Esophagus squamous epithelium (tissue), 5 donors: ENCODE results near the gene KLF13. TPM values are rescaled to one million over a fixed set of nuclear protein-coding genes. Genes with fewer than 3 reads are reported as not detected.

Experiments used
- DNase-seq: peaks from one replicate; lab custom pipeline; 2025; lab: John Stamatoyannopoulos, UW
- H3K27ac ChIP-seq, 4 donors: fragments of 200-600 bp; sonication (generic); one replicate each; pipeline ENCODE4 v1.5.1; 2016 to 2019; ENCODE audit warnings: mild to moderate bottlenecking in 1 of 4
- H3K27me3 ChIP-seq, 4 donors: fragments of 200-600 bp; sonication (generic); 1 replicate in 3 of 4; 2 replicates in 1 of 4; pipeline versions ENCODE4 v1.5.1 to v1.6.0; 2017 to 2021; ENCODE audit warnings: antibody characterized with exemption in 1 of 4
- H3K36me3 ChIP-seq, 3 donors: fragments of 200-600 bp; sonication (generic); one replicate each; pipeline ENCODE4 v1.5.1; 2016 to 2019
- H3K4me1 ChIP-seq, 3 donors: fragments of 200-600 bp; sonication (generic); one replicate each; pipeline ENCODE4 v1.5.1; 2017 to 2019
- H3K4me3 ChIP-seq, 4 donors: fragments of 200-600 bp; sonication (generic); 1 replicate in 3 of 4; 2 replicates in 1 of 4; pipeline ENCODE4 v1.5.1; 2016 to 2019; ENCODE audit warnings: mild to moderate bottlenecking in 2 of 4, moderate library complexity in 1 of 4
- H3K9me3 ChIP-seq, 3 donors: fragments of 200-600 bp; sonication (generic); one replicate each; pipeline ENCODE4 v1.5.1; 2016 to 2019
- CTCF ChIP-seq, 6 experiments: fragments of 450-650 bp in 4 of 6; fragments of 200-600 bp in 2 of 6; sonication (generic) in 2 of 6; IDR thresholded peaks; one replicate each; pipeline ENCODE4 v1.5.1; 2016 to 2019; ENCODE audit warnings: antibody characterized with exemption in 6 of 6, mild to moderate bottlenecking in 4 of 6, moderate library complexity in 4 of 6
- POLR2A ChIP-seq, 4 donors: fragments of 450-650 bp; IDR thresholded peaks; one replicate each; pipeline ENCODE4 v1.6.1; 2017; ENCODE audit warnings: antibody characterized with exemption in 4 of 4, mild to moderate bottlenecking in 4 of 4, moderate library complexity in 3 of 4
- WGBS, 2 donors: methylation state at CpG; one replicate each; pipeline ENCODE4 v1.1.5; 2018; 5-methylcytosine and 5-hydroxymethylcytosine counted together
- intact Hi-C: fragments of 100-400 bp; cut with DNase I; formaldehyde crosslinking; loops from one replicate; pipeline ENCODE4 v1.15.0; 2022
- total RNA-seq, 4 donors: library from RNA; depleted of rRNA; stranded (reverse); fragments of >200 nt; gene quantifications; one replicate each; pipeline ENCODE4 v1.1.0, GENCODE V29; 2016
- donor health status: DM: yes; HTN: yes; CAD: no.

The KLF13 gene
- total RNA-seq, 4 donors from 2014 or later, result 16.4 to 54.6 (median 41.8) TPM

GRCh38 chr15:31391687-31392671 lies 65.3 kb downstream of the KLF13 start:
- no peaks in the 10 kb centered on the region for H3K36me3 ChIP-seq
- peak; percentile 36 for DNase-seq
- peak in 3 of 4 donors; percentile 13 to 97 (median 85) for TF ChIP-seq POLR2A (IDR thresholded peaks at IDR 0.05)
- TF ChIP-seq CTCF (IDR thresholded peaks at IDR 0.05), result no peak
- intact Hi-C loops, result loop anchor here (10.0 kb wide), 1 partner anchor 177 kb away; no protein-coding TSS in a partner anchor
- H3K4me1 ChIP-seq, result peaks cover 14 to 50% (median 29%) of the 10 kb centered on the region in 3 donors
- H3K27ac ChIP-seq, result peak overlapping the region; percentile 83 to 94 (median 89)
- no peaks in the 10 kb centered on the region for H3K27me3 ChIP-seq
- WGBS, 2 donors, result 0% methylated on average over 3 to 5 of the region's 86 CpGs
- H3K4me3 ChIP-seq, result peak overlapping the region; percentile 49 to 71 (median 52)
- no peaks in the 10 kb centered on the region for H3K9me3 ChIP-seq

DNA sequence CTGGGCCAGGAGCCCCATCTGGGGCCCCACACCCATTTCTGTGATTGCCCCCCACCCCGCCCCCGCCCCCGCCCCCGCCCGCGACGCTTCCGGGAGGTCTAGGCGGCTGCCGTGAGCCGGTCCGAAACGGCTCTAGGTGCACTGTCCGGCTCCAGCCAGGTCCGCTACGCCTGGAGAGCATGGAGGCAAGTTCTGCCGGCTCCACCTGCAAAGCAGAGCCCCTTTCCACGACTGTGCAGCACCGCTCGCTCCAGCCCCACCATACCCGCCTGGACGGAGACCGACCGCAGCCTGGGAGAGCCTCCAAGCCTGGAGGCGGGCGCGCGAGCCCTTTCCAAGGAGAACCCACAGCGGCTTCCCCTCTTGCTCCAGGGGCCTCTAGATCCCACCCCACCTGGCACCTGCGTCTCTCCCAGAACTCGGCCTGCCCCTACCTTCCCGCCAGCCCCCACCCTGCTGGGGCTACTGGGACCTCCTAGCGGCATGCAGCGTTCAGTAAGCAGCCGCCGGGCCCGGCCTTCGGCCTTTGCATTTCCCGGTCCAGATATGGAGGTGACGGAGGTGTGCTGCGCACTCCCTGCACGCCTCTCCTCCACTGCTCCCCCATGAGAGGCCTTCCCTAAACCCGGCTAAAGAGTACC lies 66.2 kb downstream of the KLF13 start:
- H3K36me3 ChIP-seq, result no peaks in the 10 kb centered on the region
- DNase-seq, result no peak
- intact Hi-C loops, result loop anchor here (10.0 kb wide), 1 partner anchor 178 kb away; no protein-coding TSS in a partner anchor
- TF ChIP-seq POLR2A (IDR thresholded peaks at IDR 0.05) (no peak), CTCF (IDR thresholded peaks at IDR 0.05) (no peak)
- peaks cover 21 to 51% (median 28%) of the 10 kb centered on the region in 3 donors for H3K4me1 ChIP-seq
- H3K4me3 ChIP-seq, result peak overlapping the region; percentile 49 to 71 (median 52)
- 19 to 100% methylated on average over 1 to 9 of the region's 43 CpGs for WGBS, 2 donors
- peak overlapping the region; percentile 83 to 94 (median 89) for H3K27ac ChIP-seq
- no peaks in the 10 kb centered on the region for H3K27me3 ChIP-seq
- no peaks in the 10 kb centered on the region for H3K9me3 ChIP-seq

DNA sequence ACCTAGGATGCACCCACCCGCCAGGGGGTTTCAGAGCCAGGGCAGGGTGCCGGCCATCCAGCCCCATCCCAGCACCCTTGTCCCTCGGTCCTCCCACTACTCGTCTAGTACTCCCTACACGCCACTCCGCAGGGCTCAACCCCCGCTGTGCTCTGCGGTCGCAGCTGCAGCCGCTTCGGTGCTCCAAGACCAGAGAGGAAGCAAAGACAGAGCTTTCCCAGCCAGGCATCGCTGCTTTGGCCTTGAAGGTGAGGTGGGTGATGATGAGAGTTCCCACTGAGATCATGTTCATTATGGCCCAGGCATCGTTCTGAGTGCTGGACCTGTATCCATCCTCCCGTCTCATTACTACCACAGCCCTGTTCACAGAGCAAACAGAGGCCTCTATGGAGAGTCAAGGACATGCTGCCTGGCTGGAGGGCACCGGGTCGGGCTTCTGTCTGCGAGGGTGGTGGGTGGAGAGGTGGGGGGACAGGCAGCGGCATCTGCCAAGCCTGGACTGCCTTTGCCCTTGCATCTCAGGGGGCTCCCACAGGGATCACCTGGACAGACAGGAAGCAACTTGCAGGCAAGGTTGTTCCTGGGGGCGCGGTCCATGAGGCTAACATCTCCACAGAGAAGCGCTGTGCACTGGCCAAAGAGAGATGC lies 66.9 kb downstream of the KLF13 start:
- no peak for DNase-seq
- Histone ChIP-seq H3K27ac (peak overlapping the region; percentile 83 to 94 (median 89)), H3K4me3 (peak overlapping the region in 3 of 4 donors; percentile 49 to 71 (median 55)), H3K9me3 (no peaks in the 10 kb centered on the region), H3K27me3 (no peaks in the 10 kb centered on the region), H3K36me3 (no peaks in the 10 kb centered on the region), H3K4me1 (peaks cover 28 to 53% (median 32%) of the 10 kb centered on the region in 3 donors)
- TF ChIP-seq POLR2A (IDR thresholded peaks at IDR 0.05) (no peak), CTCF (IDR thresholded peaks at IDR 0.05) (no peak)
- WGBS, 2 donors, result 72 to 84% methylated on average over 5 to 10 of the region's 21 CpGs
- intact Hi-C loops, result loop anchor here (10.0 kb wide), 1 partner anchor 179 kb away; no protein-coding TSS in a partner anchor

DNA sequence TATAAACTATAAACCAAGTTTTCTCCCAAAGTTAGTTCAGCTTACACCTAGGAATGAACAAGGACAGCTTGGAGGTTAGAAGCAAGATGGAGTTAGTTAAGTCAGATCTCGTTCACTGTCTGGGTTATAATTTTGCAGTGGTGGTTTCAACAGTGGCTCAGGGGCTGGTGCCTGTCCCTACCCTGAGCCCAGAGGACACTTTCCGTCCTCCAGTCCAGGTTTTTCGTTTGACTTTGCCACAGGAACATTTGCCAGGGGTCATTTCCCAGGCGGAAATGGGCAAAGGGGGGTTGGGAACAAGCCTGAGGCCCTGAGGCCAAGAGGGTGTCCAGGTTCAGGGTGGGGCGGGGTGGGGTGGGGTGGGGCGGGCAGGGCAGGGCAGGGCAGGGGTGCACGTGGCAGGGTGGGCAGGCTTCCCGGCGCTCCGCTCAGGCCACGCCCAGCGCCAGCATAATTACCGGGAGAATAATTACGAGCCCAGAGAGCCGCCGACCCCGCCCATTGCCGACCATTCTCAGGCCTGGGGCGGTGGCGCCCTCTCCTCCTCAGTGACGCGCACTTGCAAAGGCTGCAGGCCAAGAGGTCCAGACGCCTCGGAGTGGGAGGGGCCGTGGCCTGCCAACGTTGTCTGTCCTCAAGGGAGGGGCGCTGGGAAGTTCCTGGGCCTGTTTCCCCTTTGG lies 70.4 kb downstream of the KLF13 start:
- peaks cover 40 to 65% (median 48%) of the 10 kb centered on the region in 3 donors for H3K4me1 ChIP-seq
- peak overlapping the region in 3 of 4 donors; percentile 15 to 40 (median 17) for H3K4me3 ChIP-seq

More for the DNA sequence above, 70.4 kb downstream of the KLF13 start:
- Histone ChIP-seq H3K27me3 (no peaks in the 10 kb centered on the region), H3K36me3 (no peaks in the 10 kb centered on the region), H3K27ac (peak overlapping the region; percentile 74 to 93 (median 83)), H3K9me3 (no peaks in the 10 kb centered on the region)
- intact Hi-C loops, result loop anchor here (10.0 kb wide), 1 partner anchor 182 kb away; no protein-coding TSS in a partner anchor
- peak in 1 of 4 donors; percentile 18 for TF ChIP-seq POLR2A (IDR thresholded peaks at IDR 0.05)
- no peak for TF ChIP-seq CTCF (IDR thresholded peaks at IDR 0.05)
- 7 to 12% methylated on average over 3 to 8 of the region's 27 CpGs for WGBS, 2 donors
- DNase-seq, result peak; percentile 49
